GM21447 (cell line): Measurements from ENCODE around the gene CSRNP3.
"Not testable (repeated sequence)": the region's sequence is repeated elsewhere in the genome, so short reads cannot be mapped to it uniquely, and the experiment has no call there.

Source experiments
- ATAC-seq: cut with Tn5 transposase; IDR thresholded peaks from one replicate; pipeline ENCODE4 v1.9.1; 2021; ENCODE audit not compliant: unreplicated experiment

The CSRNP3 gene

GRCh38 chr2:165629776-165630175 is 160.3 kb downstream of the CSRNP3 start:
- ATAC-seq = no peak

GRCh38 chr2:165630236-165630635 is 160.7 kb downstream of the CSRNP3 start:
- no peak for ATAC-seq

GRCh38 chr2:165631089-165631488 is 161.6 kb downstream of the CSRNP3 start:
- ATAC-seq = no peak

- ATAC-seq = no peak
These were observed 163.1 kb downstream of the CSRNP3 start for GRCh38 chr2:165632594-165632993.

GRCh38 chr2:165633431-165633830 is 163.9 kb downstream of the CSRNP3 start:
- ATAC-seq = no peak

- no peak for ATAC-seq
These were observed 164.8 kb downstream of the CSRNP3 start for GRCh38 chr2:165634282-165634681.

- ATAC-seq = no peak
These were observed 165.4 kb downstream of the CSRNP3 start for GRCh38 chr2:165634855-165635254.

GRCh38 chr2:165635532-165635931 is 166.0 kb downstream of the CSRNP3 start:
- no peak for ATAC-seq

- ATAC-seq = no peak
These were observed 167.5 kb downstream of the CSRNP3 start for GRCh38 chr2:165636959-165637358.

GRCh38 chr2:165637396-165637795 is 167.9 kb downstream of the CSRNP3 start:
- no peak for ATAC-seq

- no peak for ATAC-seq
These were observed 170.0 kb downstream of the CSRNP3 start for GRCh38 chr2:165639504-165639903.

- ATAC-seq = no peak
These were observed 170.9 kb downstream of the CSRNP3 start for GRCh38 chr2:165640247-165640929.

GRCh38 chr2:165645930-165646831 is 176.7 kb downstream of the CSRNP3 start:
- ATAC-seq = no peak

GRCh38 chr2:165647409-165647808 is 177.9 kb downstream of the CSRNP3 start:
- ATAC-seq = no peak

- ATAC-seq = no peak
These were observed 179.3 kb downstream of the CSRNP3 start for GRCh38 chr2:165648801-165649200.

GRCh38 chr2:165651233-165651632 is 181.7 kb downstream of the CSRNP3 start:
- no peak for ATAC-seq

GRCh38 chr2:165655661-165656060 is 186.2 kb downstream of the CSRNP3 start:
- ATAC-seq = no peak

GRCh38 chr2:165660361-165660760 is 190.9 kb downstream of the CSRNP3 start:
- peak; percentile 85 for ATAC-seq

GRCh38 chr2:165662720-165663119 is 193.2 kb downstream of the CSRNP3 start:
- no peak for ATAC-seq

GRCh38 chr2:165665614-165666013 is 196.1 kb downstream of the CSRNP3 start:
- ATAC-seq = no peak

GRCh38 chr2:165666073-165666472 is 196.6 kb downstream of the CSRNP3 start:
- not testable (repeated sequence) for ATAC-seq

GRCh38 chr2:165666605-165667004 is 197.1 kb downstream of the CSRNP3 start:
- ATAC-seq = no peak
